GM12878 (cell line): ENCODE results near the gene STAB2. TPM values are rescaled to one million over a fixed set of nuclear protein-coding genes. Genes with fewer than 3 reads are reported as not detected.

Source experiments
- ATAC-seq: fragments of 200-7000 bp; cut with Tn5 transposase; 3 replicates; pipeline ENCODE4 v1.9.1; 2020; ENCODE audit warnings: mild to moderate bottlenecking, moderate library complexity
- BruUV-seq: library from RNA; stranded (reverse); fragments of 400-500 nt; replicated peaks from 2 replicates; lab custom pipeline; 2021; lab: Mats Ljungman, UMichigan
- CTCF ChIA-PET: fragments of 300-600 bp; sonication (Branson Sonifier 250); formaldehyde crosslinking; extraction: SDS; loops from one replicate; lab custom pipeline; 2021; ENCODE audit warnings: inconsistent platforms; lab: Yijun Ruan, JAX
- POLR2A ChIA-PET: fragments of 350-600 bp; formaldehyde crosslinking; extraction: SDS; loops from one replicate; lab custom pipeline; 2021; ENCODE audit warnings: inconsistent platforms; lab: Charles Lee
- RAD21 ChIA-PET: fragments of 300-600 bp; sonication (Branson Sonifier 250); formaldehyde crosslinking; loops from one replicate; lab custom pipeline; 2023; ENCODE audit warnings: antibody characterized with exemption; ENCODE audit not compliant: unreplicated experiment; lab: Charles Lee
- SMC1A ChIA-PET: fragments of 300-600 bp; sonication (Branson Sonifier 250); formaldehyde crosslinking; loops from one replicate; lab custom pipeline; 2023; ENCODE audit not compliant: unreplicated experiment, uncharacterized antibody; lab: Charles Lee
- DNase-seq: peaks from one replicate; pipeline ENCODE4 v3.0.0-alpha.2; 2011; ENCODE audit warnings: low read depth, low spot score
- FAIRE-seq: peaks from 3 replicates; lab custom pipeline; 2011; peaks lifted over from hg19 to GRCh38; lab: Jason Lieb, UNC
- H2AFZ ChIP-seq: 2 replicates; pipeline ENCODE4 v1.6.0; 2011; ENCODE audit warnings: low read depth, low read length, control low read depth; ENCODE audit not compliant: control insufficient read depth
- H3K27ac ChIP-seq: 2 replicates; pipeline ENCODE4 v1.5.1; 2011; ENCODE audit warnings: control low read depth; ENCODE audit not compliant: control insufficient read depth, insufficient read depth
- H3K27me3 ChIP-seq, 2 experiments: replicated peaks in 1 of 2; 2 replicates each; pipeline versions ENCODE4 v1.6.0 to v1.6.1; 2011; ENCODE audit warnings: low read length in 1 of 2; ENCODE audit not compliant: control insufficient read depth in 2 of 2, insufficient read depth in 2 of 2
- H3K36me3 ChIP-seq, 2 experiments: 2 replicates each; pipeline ENCODE4 v1.5.1; 2011; ENCODE audit warnings: low read length in 1 of 2; ENCODE audit not compliant: control insufficient read depth in 2 of 2, insufficient read depth in 2 of 2
- H3K4me1 ChIP-seq: 2 replicates; pipeline ENCODE4 v1.6.1; 2011; ENCODE audit warnings: mild to moderate bottlenecking, low read length, moderate library complexity, mixed read lengths; ENCODE audit not compliant: control insufficient read depth, insufficient read depth
- H3K4me2 ChIP-seq: 2 replicates; pipeline ENCODE4 v1.6.0; 2011; ENCODE audit warnings: control low read depth; ENCODE audit not compliant: control insufficient read depth, insufficient read depth
- H3K4me3 ChIP-seq: fragments of 200-600 bp; sonication (generic); 2 replicates; pipeline ENCODE4 v1.5.1; 2016
- H3K79me2 ChIP-seq: 2 replicates; pipeline ENCODE4 v1.6.0; 2011; ENCODE audit warnings: low read length; ENCODE audit not compliant: control insufficient read depth, insufficient read depth
- H3K9ac ChIP-seq: 2 replicates; pipeline ENCODE4 v1.8.0; 2011; ENCODE audit warnings: low read length, control low read depth, mixed read lengths; ENCODE audit not compliant: control insufficient read depth, insufficient read depth
- H3K9me3 ChIP-seq: replicated peaks from 3 replicates; pipeline ENCODE4 v1.5.1; 2011; ENCODE audit warnings: mild to moderate bottlenecking, low read length; ENCODE audit not compliant: control insufficient read depth, insufficient read depth
- H4K20me1 ChIP-seq: 2 replicates; pipeline ENCODE4 v1.6.0; 2011; ENCODE audit not compliant: control insufficient read depth, insufficient read depth
- BCL11A ChIP-seq: IDR thresholded peaks from 2 replicates; pipeline ENCODE4 v1.6.1; 2011; ENCODE audit warnings: low read depth, low read length
- CREB1 ChIP-seq: IDR thresholded peaks from 2 replicates; pipeline ENCODE4 v1.6.1; 2012; ENCODE audit warnings: low read depth, mild to moderate bottlenecking, inconsistent platforms
- DPF2 ChIP-seq: fragments of 450-650 bp; IDR thresholded peaks from 2 replicates; pipeline ENCODE4 v1.6.1; 2017; ENCODE audit warnings: mild to moderate bottlenecking
- EGR1 ChIP-seq, 2 experiments: IDR thresholded peaks; 1 replicate in 1 of 2; 2 replicates in 1 of 2; pipeline ENCODE4 v1.6.1; 2011 to 2012; ENCODE audit warnings: low read depth in 2 of 2, low read length in 2 of 2, borderline replicate concordance in 1 of 2, mild to moderate bottlenecking in 1 of 2, moderate library complexity in 1 of 2
- MEF2A ChIP-seq: IDR thresholded peaks from 2 replicates; pipeline ENCODE4 v1.6.1; 2011; ENCODE audit warnings: low read depth, mild to moderate bottlenecking, low read length, moderate library complexity; ENCODE audit not compliant: insufficient read depth
- NFYA ChIP-seq: IDR thresholded peaks from 2 replicates; pipeline ENCODE4 v1.6.1; 2011; ENCODE audit warnings: low read depth, mild to moderate bottlenecking, low read length, improper control_type of control experiment, borderline replicate concordance
- RAD51 ChIP-seq: fragments of 450-650 bp; IDR thresholded peaks from 2 replicates; pipeline ENCODE4 v1.6.1; 2016; ENCODE audit warnings: moderate library complexity, mild to moderate bottlenecking, inconsistent platforms
- WRNIP1 ChIP-seq: IDR thresholded peaks from 2 replicates; pipeline ENCODE4 v1.6.1; 2011; ENCODE audit warnings: low read depth, low read length, improper control_type of control experiment, borderline replicate concordance
- YY1 ChIP-seq: IDR thresholded peaks from 2 replicates; pipeline ENCODE4 v1.6.1; 2011; ENCODE audit warnings: low read depth, mild to moderate bottlenecking, low read length
- ZNF274 ChIP-seq: IDR thresholded peaks from one replicate; pipeline ENCODE4 v1.8.0; 2011; ENCODE audit not compliant: insufficient read length, insufficient read depth
- WGBS: methylation state at CpG from one replicate; pipeline ENCODE4 v1.1.6; 2016; ENCODE audit warnings: low lambda C conversion rate; ENCODE audit not compliant: insufficient replicate concordance, insufficient coverage; ENCODE audit errors: missing lambda C conversion rate; 5-methylcytosine and 5-hydroxymethylcytosine counted together
- in situ Hi-C: fragments of 300-500 bp; cut with MboI; formaldehyde crosslinking; loops from 9 replicates; pipeline ENCODE4 v1.14.3; 2018; ENCODE audit warnings: mixed read lengths
- intact Hi-C: fragments of 100-400 bp; cut with micrococcal nuclease; formaldehyde crosslinking; loops from one replicate; pipeline ENCODE4 v1.14.2; 2022; ENCODE audit not compliant: unreplicated experiment
- polyA plus RNA-seq, 11 experiments: library from polyadenylated mRNA; depleted of rRNA in 4 of 11; unstranded in 6 of 11; stranded (reverse) in 5 of 11; fragments of >200 nt; fragmentation: Nextera tagmentation in 4 of 11; fragmentation: Illumina TruSeq in 1 of 11; extraction: Ambion mirVana in 4 of 11; extraction: Trizol in 1 of 11; gene quantifications; 1 replicate in 1 of 11; 2 replicates in 10 of 11; pipeline versions ENCODE4 v1.2.1 to v1.2.3, GENCODE V29; 2011 to 2016; ENCODE audit warnings: inconsistent platforms in 2 of 11, missing spikeins in 2 of 11, low read depth in 1 of 11
- total RNA-seq, 4 experiments: library from RNA; depleted of rRNA in 3 of 4; stranded (reverse); fragments of >200 nt in 3 of 4; fragmentation: Illumina TruSeq in 1 of 4; extraction: Trizol in 1 of 4; gene quantifications; 2 replicates each; pipeline versions ENCODE4 v1.2.1 to v1.2.3, GENCODE V29; 2013 to 2021
- TF ChIP-seq, protein P1 (sequence below): fragments of 150-350 bp; IDR thresholded peaks from 2 replicates; pipeline ENCODE4 v1.6.1; 2014; ENCODE audit warnings: mild to moderate bottlenecking, low read depth, low read length
- TF ChIP-seq, protein P2 (sequence below): fragments of 450-650 bp; IDR thresholded peaks from 2 replicates; pipeline ENCODE4 v1.6.1; 2017; ENCODE audit warnings: antibody characterized with exemption, mild to moderate bottlenecking, moderate library complexity

The STAB2 gene
- total and polyA plus RNA-seq, 10 of the 15 experiments (the other 5 are each of a cell fraction or from before 2014, with no cell fraction given) = 0.37 TPM; not detected in 9

GRCh38 chr12:103712216-103712615 lies 125.1 kb downstream of the STAB2 start:
- no peak for DNase-seq
- in situ Hi-C loops = no loop called here
- no peak for ATAC-seq
- FAIRE-seq = no peak
- Histone ChIP-seq H3K79me2 (no peaks in the 10 kb centered on the region), H3K36me3 (no peaks in the 10 kb centered on the region), H3K4me3 (no peak overlapping the region), H2AFZ (no peak overlapping the region), H3K9me3 (no peaks in the 10 kb centered on the region), H3K27ac (no peak overlapping the region), H4K20me1 (no peaks in the 10 kb centered on the region), H3K27me3 (peaks cover 0 to 3% of the 10 kb centered on the region in 2 experiments; a peak in 1 of 4 replicates)
- POLR2A ChIA-PET = no interaction called here
- no TSS peak for BruUV-seq
- 37% methylated on average over 2 of the region's 2 CpGs for WGBS
- RAD21 ChIA-PET = no interaction called here
- SMC1A ChIA-PET = interaction anchor here (0.8 to 1.0 kb wide), 2 partner anchors 15 to 901 kb away, joined by 3 read pairs; no protein-coding TSS in a partner anchor
- intact Hi-C loops = no loop called here
- CTCF ChIA-PET = interaction anchor here (1.0 kb wide), 1 partner anchor 11 kb away, joined by 3 read pairs; no protein-coding TSS in a partner anchor
- no peak for TF ChIP-seq YY1
- TF ChIP-seq DPF2 = no peak
- TF ChIP-seq, protein P1, sequence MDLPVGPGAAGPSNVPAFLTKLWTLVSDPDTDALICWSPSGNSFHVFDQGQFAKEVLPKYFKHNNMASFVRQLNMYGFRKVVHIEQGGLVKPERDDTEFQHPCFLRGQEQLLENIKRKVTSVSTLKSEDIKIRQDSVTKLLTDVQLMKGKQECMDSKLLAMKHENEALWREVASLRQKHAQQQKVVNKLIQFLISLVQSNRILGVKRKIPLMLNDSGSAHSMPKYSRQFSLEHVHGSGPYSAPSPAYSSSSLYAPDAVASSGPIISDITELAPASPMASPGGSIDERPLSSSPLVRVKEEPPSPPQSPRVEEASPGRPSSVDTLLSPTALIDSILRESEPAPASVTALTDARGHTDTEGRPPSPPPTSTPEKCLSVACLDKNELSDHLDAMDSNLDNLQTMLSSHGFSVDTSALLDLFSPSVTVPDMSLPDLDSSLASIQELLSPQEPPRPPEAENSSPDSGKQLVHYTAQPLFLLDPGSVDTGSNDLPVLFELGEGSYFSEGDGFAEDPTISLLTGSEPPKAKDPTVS = no peak
- TF ChIP-seq, all 136 proteins: peak for 0
- Histone ChIP-seq H3K4me1 (peaks cover 3% of the 10 kb centered on the region; the same call in 1 of the 2 replicates), H3K4me2 (no peak overlapping the region), H3K9ac (no peak overlapping the region)

DNA sequence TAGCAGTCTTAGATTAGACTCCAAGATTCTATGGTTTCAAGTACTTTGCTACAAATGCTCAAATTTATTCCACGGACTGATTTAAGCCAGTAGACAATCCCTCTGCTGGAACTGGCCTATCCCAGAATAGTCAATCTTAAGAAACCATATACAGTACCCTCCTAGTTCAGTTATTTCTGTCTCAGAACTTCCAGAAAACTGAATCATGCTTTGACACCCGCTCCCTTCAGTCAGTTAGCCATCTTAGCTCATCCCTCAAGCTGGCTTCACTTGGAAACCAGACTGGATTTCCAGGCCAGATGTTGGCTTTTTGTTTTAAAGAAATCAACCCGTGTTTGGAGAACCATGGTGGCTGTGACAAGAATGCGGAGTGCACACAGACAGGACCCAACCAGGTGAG lies 128.4 kb downstream of the STAB2 start:
- Histone ChIP-seq H3K27ac (no peak overlapping the region), H3K4me2 (no peak overlapping the region), H2AFZ (no peak overlapping the region), H3K79me2 (no peaks in the 10 kb centered on the region), H3K9ac (no peak overlapping the region), H3K4me1 (peaks cover 3% of the 10 kb centered on the region; the same call in 1 of the 2 replicates), H3K27me3 (no peaks in the 10 kb centered on the region; a peak in 2 of 4 replicates), H4K20me1 (no peaks in the 10 kb centered on the region), H3K4me3 (no peak overlapping the region), H3K9me3 (no peaks in the 10 kb centered on the region; the same call in 2 of the 3 replicates), H3K36me3 (no peaks in the 10 kb centered on the region)
- RAD21 ChIA-PET = no interaction called here
- no peak for ATAC-seq
- SMC1A ChIA-PET = interaction anchor here (1.0 kb wide), 1 partner anchor 10 kb away, joined by 3 read pairs; no protein-coding TSS in a partner anchor
- FAIRE-seq = no peak
- 28% methylated on average over 4 of the region's 4 CpGs for WGBS
- no TSS peak for BruUV-seq
- no peak for DNase-seq
- CTCF ChIA-PET = interaction anchor here (1.1 kb wide), 1 partner anchor 19 kb away, joined by 3 read pairs; no protein-coding TSS in a partner anchor
- intact Hi-C loops (no loop called here), in situ Hi-C loops (no loop called here)
- POLR2A ChIA-PET = interaction anchor here (0.6 kb wide), 1 partner anchor 1390 kb away, joined by 5 read pairs; no protein-coding TSS in a partner anchor
- TF ChIP-seq MEF2A (no peak), WRNIP1 (no peak), RAD51 (no peak), BCL11A (no peak), NFYA (no peak), CREB1 (no peak), EGR1 (IDR thresholded peaks at IDR 0.05; ENCODE audit: borderline replicate concordance in 1 of 2, low read depth in 2 of 2, low read length in 2 of 2) (no peak), ZNF274 (no peak)
- TF ChIP-seq, protein P2, sequence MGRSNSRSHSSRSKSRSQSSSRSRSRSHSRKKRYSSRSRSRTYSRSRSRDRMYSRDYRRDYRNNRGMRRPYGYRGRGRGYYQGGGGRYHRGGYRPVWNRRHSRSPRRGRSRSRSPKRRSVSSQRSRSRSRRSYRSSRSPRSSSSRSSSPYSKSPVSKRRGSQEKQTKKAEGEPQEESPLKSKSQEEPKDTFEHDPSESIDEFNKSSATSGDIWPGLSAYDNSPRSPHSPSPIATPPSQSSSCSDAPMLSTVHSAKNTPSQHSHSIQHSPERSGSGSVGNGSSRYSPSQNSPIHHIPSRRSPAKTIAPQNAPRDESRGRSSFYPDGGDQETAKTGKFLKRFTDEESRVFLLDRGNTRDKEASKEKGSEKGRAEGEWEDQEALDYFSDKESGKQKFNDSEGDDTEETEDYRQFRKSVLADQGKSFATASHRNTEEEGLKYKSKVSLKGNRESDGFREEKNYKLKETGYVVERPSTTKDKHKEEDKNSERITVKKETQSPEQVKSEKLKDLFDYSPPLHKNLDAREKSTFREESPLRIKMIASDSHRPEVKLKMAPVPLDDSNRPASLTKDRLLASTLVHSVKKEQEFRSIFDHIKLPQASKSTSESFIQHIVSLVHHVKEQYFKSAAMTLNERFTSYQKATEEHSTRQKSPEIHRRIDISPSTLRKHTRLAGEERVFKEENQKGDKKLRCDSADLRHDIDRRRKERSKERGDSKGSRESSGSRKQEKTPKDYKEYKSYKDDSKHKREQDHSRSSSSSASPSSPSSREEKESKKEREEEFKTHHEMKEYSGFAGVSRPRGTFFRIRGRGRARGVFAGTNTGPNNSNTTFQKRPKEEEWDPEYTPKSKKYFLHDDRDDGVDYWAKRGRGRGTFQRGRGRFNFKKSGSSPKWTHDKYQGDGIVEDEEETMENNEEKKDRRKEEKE = no peak
